ENCODE results near the gene NREP.

NREP gene

DNA sequence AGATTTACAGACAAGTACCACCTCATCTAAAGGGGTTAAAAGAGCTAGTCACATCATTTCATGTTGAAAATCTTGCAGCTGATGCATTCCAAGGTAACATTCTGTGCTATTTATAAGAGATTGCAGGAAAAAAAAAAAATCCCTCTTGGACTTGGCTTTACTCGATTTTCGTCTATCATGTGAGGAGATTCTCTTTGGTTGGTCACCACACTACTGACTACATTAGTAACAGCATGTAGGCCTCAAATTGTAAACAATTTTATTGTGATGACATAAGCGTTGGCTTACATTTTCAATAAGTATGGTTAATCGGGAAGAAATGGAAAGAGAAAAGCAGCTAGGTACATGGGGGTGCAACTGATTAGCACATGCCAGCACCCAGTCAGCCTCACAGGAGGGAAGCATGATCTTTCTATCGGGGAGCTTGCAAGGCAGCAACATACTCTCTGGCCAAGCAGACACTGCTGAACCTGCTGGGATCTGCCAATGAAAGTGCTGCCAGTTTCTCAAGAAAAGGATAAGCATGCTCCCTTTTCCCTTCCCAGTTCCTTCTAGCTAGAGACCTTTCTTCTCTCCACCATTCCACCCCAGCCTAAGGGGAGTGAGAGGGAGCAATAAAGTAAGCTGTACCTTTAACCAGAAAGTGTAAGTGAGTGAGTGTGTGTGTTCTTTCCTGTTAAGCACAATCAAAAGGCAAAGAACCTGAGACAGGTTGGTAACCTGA, 7.5 kb downstream of the NREP start:
- peaks cover 30% of the 10 kb centered on the region for H3K36me3 ChIP-seq (ENCODE audit: insufficient read depth, low read length)
- H2AFZ ChIP-seq (ENCODE audit: low read length, unreplicated experiment), result no peak overlapping the region
- no peaks in the 10 kb centered on the region for H3K27me3 ChIP-seq (ENCODE audit: insufficient read depth, low read length)
- H3K4me3 ChIP-seq (ENCODE audit: low read depth, low read length), result peak overlapping the region; percentile 65; the same call in 1 of the 2 replicates
- H3K79me2 ChIP-seq (ENCODE audit: control insufficient read depth, insufficient read depth, low read length, unreplicated experiment), result peaks cover 78% of the 10 kb centered on the region
- peak overlapping the region; percentile 95 for H3K27ac ChIP-seq (ENCODE audit: low read depth, low read length)
- H3K4me1 ChIP-seq (ENCODE audit: control insufficient read depth, insufficient read depth, low read length, unreplicated experiment), result peaks cover 88% of the 10 kb centered on the region

DNA sequence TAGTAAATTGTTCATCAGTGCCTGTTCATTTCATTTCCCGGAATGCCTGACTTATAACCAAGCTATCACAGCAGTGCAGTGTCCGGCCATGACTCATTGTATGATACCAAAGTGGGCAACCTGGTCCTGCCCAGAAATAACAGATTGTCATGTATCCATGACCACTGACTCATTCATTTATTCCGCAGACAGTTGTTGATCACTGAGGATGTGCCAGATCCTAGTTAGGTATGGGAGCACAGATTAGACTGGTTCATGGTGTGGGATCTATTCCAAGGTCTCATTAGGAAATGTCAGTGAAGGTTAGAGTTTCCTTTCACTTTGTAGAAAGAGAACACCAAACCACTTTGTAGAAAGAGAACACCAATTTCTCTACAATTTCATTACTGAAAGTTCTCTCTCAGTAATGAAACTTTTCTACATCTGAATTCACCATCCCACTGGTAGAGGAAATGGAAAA, 8.7 kb downstream of the NREP start:
- Histone ChIP-seq H3K36me3 (ENCODE audit: insufficient read depth, low read length) (peaks cover 30% of the 10 kb centered on the region), H3K27ac (ENCODE audit: low read depth, low read length) (peak overlapping the region; percentile 95)

DNA sequence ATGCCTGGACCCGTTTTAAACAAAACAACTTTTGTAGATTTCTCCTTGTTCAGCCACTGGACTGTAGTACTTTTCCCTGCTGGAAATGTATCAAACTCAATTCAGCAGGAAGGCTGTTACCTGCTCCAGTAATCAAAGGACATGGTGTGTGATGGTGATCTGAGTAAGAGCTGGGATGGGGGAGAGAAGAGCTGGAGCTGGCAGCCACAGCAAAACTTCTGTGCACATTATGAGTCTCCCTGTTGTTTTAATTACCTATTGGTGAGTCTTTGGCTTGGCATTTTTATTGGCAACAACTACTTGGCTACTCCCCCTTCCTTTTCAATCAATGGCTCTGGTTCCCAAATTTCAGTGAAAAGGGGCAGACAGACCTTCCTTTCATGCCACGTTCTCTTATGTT, 9.7 kb downstream of the NREP start:
- Histone ChIP-seq H3K79me2 (ENCODE audit: control insufficient read depth, insufficient read depth, low read length, unreplicated experiment) (peaks cover 77% of the 10 kb centered on the region), H3K4me3 (ENCODE audit: low read depth, low read length) (no peak overlapping the region), H3K36me3 (ENCODE audit: insufficient read depth, low read length) (peaks cover 24% of the 10 kb centered on the region), H3K27ac (ENCODE audit: low read depth, low read length) (peak overlapping the region; percentile 95), H2AFZ (ENCODE audit: low read length, unreplicated experiment) (no peak overlapping the region), H3K27me3 (ENCODE audit: insufficient read depth, low read length) (no peaks in the 10 kb centered on the region), H3K4me1 (ENCODE audit: control insufficient read depth, insufficient read depth, low read length, unreplicated experiment) (peaks cover 90% of the 10 kb centered on the region)

More for the DNA sequence above, 8.7 kb downstream of the NREP start:
- Histone ChIP-seq H3K27me3 (ENCODE audit: insufficient read depth, low read length) (no peaks in the 10 kb centered on the region), H3K4me1 (ENCODE audit: control insufficient read depth, insufficient read depth, low read length, unreplicated experiment) (peaks cover 88% of the 10 kb centered on the region), H2AFZ (ENCODE audit: low read length, unreplicated experiment) (peak overlapping the region; percentile 12), H3K79me2 (ENCODE audit: control insufficient read depth, insufficient read depth, low read length, unreplicated experiment) (peaks cover 78% of the 10 kb centered on the region), H3K4me3 (ENCODE audit: low read depth, low read length) (peak overlapping the region; percentile 65)

DNA sequence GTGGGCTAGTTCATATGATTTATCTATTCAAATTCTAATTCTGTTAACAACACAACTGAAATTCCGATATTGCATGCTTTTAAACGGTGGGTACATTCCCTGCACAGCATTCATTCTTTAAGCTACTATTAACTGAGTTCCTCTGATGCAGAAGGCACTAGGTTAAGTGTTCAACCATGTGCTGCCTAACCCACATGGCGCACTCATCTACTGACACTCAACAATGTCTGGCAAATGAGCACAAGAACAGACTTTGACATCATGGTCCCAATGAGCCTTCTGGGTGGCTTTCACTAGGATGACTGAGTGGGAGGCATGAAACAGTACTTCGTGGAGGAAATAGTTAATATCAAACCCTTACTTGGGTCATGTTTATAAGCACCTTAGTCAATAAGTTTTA, 10.2 kb downstream of the NREP start:
- Histone ChIP-seq H3K4me1 (ENCODE audit: control insufficient read depth, insufficient read depth, low read length, unreplicated experiment) (peaks cover 90% of the 10 kb centered on the region), H3K36me3 (ENCODE audit: insufficient read depth, low read length) (peaks cover 19% of the 10 kb centered on the region), H2AFZ (ENCODE audit: low read length, unreplicated experiment) (no peak overlapping the region), H3K4me3 (ENCODE audit: low read depth, low read length) (no peak overlapping the region), H3K27ac (ENCODE audit: low read depth, low read length) (peak overlapping the region; percentile 95), H3K27me3 (ENCODE audit: insufficient read depth, low read length) (no peaks in the 10 kb centered on the region), H3K79me2 (ENCODE audit: control insufficient read depth, insufficient read depth, low read length, unreplicated experiment) (peaks cover 77% of the 10 kb centered on the region)

DNA sequence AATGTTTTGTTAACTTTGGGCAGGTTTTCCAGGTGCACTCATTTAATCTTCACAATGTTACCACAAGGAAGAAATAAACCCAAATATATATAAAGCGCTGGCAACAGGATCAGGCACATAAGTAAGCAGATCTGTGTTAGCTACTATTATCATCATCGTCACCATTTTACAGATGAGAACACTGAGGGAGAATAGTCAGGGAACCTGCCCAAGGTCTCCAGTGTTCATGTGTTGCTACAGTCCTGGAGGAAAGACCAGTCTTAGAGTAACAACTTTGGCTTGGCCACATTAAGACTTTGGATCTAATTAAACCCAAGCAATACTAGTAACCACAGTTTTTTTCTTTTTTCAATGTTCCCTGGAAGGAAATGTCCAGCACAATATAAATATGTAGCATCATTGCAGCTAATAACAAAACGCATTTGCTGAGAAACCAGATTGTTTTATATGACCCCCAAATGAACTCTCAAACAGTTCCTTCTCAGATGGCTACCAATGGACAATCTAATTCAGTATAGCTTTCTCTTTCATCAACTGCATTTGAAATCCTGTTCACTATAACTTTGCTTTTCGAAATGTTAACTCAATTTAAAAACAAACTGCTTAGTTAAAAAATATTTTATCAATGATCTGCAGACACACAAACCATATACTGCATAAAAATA, 11.8 kb downstream of the NREP start:
- Histone ChIP-seq H3K79me2 (ENCODE audit: control insufficient read depth, insufficient read depth, low read length, unreplicated experiment) (peaks cover 78% of the 10 kb centered on the region), H3K4me3 (ENCODE audit: low read depth, low read length) (no peak overlapping the region), H3K27me3 (ENCODE audit: insufficient read depth, low read length) (no peaks in the 10 kb centered on the region), H3K4me1 (ENCODE audit: control insufficient read depth, insufficient read depth, low read length, unreplicated experiment) (peaks cover 95% of the 10 kb centered on the region), H3K27ac (ENCODE audit: low read depth, low read length) (peak overlapping the region; percentile 79), H2AFZ (ENCODE audit: low read length, unreplicated experiment) (no peak overlapping the region), H3K36me3 (ENCODE audit: insufficient read depth, low read length) (peaks cover 3% of the 10 kb centered on the region; the same call in 1 of the 2 replicates)

DNA sequence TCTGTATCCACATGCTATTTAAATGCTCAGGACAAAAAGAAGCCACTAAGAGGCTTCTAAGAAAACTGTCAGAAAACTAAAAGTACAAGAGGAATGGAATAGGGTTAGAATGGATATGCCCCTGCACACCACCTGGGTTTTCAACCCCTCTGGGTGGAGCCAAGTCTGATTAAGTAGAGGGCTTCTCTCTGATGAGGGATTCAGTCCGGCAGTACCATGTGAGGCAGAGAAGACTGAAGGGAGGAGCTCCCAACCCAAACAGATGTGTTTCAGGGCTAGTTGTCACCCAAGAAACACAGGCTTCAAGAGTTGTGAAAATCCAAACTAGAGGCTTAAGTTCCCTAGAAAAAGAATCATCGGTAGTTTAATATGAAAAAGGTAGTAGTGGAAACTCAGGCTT, 12.5 kb downstream of the NREP start:
- H3K4me1 ChIP-seq (ENCODE audit: control insufficient read depth, insufficient read depth, low read length, unreplicated experiment), result peaks cover 93% of the 10 kb centered on the region
- H3K27me3 ChIP-seq (ENCODE audit: insufficient read depth, low read length), result no peaks in the 10 kb centered on the region
- no peak overlapping the region for H2AFZ ChIP-seq (ENCODE audit: low read length, unreplicated experiment)
- peak overlapping the region; percentile 47; the same call in 1 of the 2 replicates for H3K4me3 ChIP-seq (ENCODE audit: low read depth, low read length)
- peak overlapping the region; percentile 79 for H3K27ac ChIP-seq (ENCODE audit: low read depth, low read length)
- no peaks in the 10 kb centered on the region for H3K36me3 ChIP-seq (ENCODE audit: insufficient read depth, low read length)
- H3K79me2 ChIP-seq (ENCODE audit: control insufficient read depth, insufficient read depth, low read length, unreplicated experiment), result peaks cover 76% of the 10 kb centered on the region

DNA sequence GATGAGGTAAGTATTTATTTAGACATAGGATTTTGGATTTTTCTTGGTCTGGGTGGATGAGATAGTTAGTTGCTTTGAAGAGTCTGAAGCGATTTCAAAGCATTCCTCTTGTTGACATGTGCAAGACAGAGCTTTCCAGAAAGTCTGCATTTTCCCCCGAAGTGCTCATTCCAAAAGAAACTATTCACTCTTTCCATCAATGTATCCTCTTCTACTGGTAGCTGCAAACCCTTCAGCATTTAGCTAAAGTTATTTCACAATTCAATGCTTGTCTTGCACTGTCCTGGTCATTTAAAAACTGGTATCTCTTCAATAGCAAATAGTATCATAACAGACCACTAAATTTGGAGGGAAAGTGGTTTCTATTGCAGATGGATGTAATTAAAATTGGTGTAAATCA, 13.0 kb downstream of the NREP start:
- peak overlapping the region; percentile 79 for H3K27ac ChIP-seq (ENCODE audit: low read depth, low read length)
- H3K79me2 ChIP-seq (ENCODE audit: control insufficient read depth, insufficient read depth, low read length, unreplicated experiment), result peaks cover 79% of the 10 kb centered on the region
- H3K4me1 ChIP-seq (ENCODE audit: control insufficient read depth, insufficient read depth, low read length, unreplicated experiment), result peaks cover 93% of the 10 kb centered on the region
- H3K36me3 ChIP-seq (ENCODE audit: insufficient read depth, low read length), result no peaks in the 10 kb centered on the region
- H2AFZ ChIP-seq (ENCODE audit: low read length, unreplicated experiment), result peak overlapping the region; percentile 44
- H3K27me3 ChIP-seq (ENCODE audit: insufficient read depth, low read length), result no peaks in the 10 kb centered on the region
- peak overlapping the region; percentile 47 for H3K4me3 ChIP-seq (ENCODE audit: low read depth, low read length)

DNA sequence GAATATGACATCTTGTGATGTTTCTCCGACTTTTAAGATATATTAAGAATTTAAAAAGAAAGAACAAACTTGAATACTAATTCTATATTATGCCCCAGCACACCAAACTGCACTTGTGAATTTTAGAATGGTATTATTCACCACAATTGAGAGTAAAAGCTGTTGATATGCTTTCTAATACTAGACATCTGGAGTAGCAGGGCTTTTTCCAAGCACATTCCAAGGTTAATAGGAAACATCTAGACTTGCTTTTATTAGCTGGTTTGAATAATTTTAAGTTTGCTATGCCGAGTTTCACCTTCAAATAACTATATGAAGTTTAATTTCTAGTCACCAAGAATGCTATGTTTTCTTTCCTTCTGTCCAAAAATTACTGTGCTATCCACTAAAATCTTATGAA, 13.5 kb downstream of the NREP start:
- Histone ChIP-seq H3K4me1 (ENCODE audit: control insufficient read depth, insufficient read depth, low read length, unreplicated experiment) (peaks cover 93% of the 10 kb centered on the region), H2AFZ (ENCODE audit: low read length, unreplicated experiment) (peak overlapping the region; percentile 44), H3K79me2 (ENCODE audit: control insufficient read depth, insufficient read depth, low read length, unreplicated experiment) (peaks cover 82% of the 10 kb centered on the region), H3K4me3 (ENCODE audit: low read depth, low read length) (peak overlapping the region; percentile 47), H3K36me3 (ENCODE audit: insufficient read depth, low read length) (no peaks in the 10 kb centered on the region), H3K27me3 (ENCODE audit: insufficient read depth, low read length) (no peaks in the 10 kb centered on the region), H3K27ac (ENCODE audit: low read depth, low read length) (peak overlapping the region; percentile 79)

DNA sequence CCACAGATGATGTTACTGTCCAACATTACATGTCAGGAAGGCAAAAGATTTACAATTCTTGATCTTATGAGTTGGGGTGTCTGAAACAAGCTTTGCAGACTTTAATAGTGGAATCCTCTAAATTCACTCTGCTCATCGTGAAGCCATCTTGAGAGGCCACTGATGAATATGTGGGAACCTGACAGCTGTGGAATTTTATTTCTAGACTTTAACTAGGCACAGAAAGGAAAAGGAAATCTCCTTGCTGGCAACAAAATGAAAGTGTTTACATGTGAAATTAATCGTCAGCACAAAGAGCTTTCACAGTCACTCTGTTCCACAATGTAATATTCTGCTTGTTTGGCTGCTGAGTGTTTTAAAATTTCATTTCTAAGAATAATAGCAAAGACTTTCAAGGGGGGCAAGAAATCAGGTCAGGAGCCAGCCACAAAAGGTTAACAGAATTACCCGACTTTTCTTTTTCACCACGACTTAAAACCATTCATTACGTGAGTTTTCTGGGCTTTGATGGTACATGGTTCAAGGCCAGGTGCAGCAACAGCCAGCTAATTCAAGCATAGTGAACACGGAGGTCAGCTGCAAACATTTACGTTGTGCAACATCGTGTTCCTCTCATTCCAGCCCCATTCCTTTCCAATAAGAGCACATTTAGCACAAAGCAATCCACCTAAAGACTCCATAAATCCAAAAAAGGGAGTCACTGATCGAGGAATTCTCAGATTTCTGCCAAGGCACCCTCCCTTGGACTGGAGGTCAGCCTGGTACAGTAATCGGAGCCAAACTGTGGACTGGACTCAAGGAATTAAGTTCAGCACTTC, 14.6 kb downstream of the NREP start:
- Histone ChIP-seq H3K4me3 (ENCODE audit: low read depth, low read length) (peak overlapping the region; percentile 62), H3K4me1 (ENCODE audit: control insufficient read depth, insufficient read depth, low read length, unreplicated experiment) (peaks cover 93% of the 10 kb centered on the region)

DNA sequence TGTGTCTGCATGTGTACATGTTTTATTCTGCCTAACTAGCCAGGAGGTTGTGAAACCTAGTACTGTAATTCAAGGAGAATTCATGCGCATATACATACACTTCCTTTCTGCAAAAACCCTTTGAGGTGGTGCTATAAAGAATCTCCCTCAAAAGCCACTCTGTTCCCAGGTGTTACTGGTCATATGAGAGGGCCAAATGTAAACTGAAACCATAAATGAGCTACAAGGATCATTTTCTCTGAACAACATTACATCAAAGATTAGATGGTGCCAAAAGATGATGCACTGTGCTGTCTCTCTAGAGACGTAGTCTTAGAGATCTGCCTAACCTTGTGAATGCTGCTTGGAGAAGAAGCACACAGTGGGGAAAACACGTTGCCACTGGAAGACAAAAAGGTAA, 15.7 kb downstream of the NREP start:
- no peaks in the 10 kb centered on the region for H3K36me3 ChIP-seq (ENCODE audit: insufficient read depth, low read length)
- peaks cover 83% of the 10 kb centered on the region for H3K79me2 ChIP-seq (ENCODE audit: control insufficient read depth, insufficient read depth, low read length, unreplicated experiment)
- peak overlapping the region; percentile 14; the same call in 1 of the 2 replicates for H3K4me3 ChIP-seq (ENCODE audit: low read depth, low read length)
- no peaks in the 10 kb centered on the region for H3K27me3 ChIP-seq (ENCODE audit: insufficient read depth, low read length)
- H2AFZ ChIP-seq (ENCODE audit: low read length, unreplicated experiment), result no peak overlapping the region
- H3K4me1 ChIP-seq (ENCODE audit: control insufficient read depth, insufficient read depth, low read length, unreplicated experiment), result peaks cover 93% of the 10 kb centered on the region
- H3K27ac ChIP-seq (ENCODE audit: low read depth, low read length), result 0 out of 2 replicates have a peak overlapping the region, but pooled peaks have one; percentile 79

More for the DNA sequence above, 14.6 kb downstream of the NREP start:
- Histone ChIP-seq H3K27ac (ENCODE audit: low read depth, low read length) (peak overlapping the region; percentile 79), H2AFZ (ENCODE audit: low read length, unreplicated experiment) (peak overlapping the region; percentile 55), H3K27me3 (ENCODE audit: insufficient read depth, low read length) (no peaks in the 10 kb centered on the region), H3K36me3 (ENCODE audit: insufficient read depth, low read length) (no peaks in the 10 kb centered on the region), H3K79me2 (ENCODE audit: control insufficient read depth, insufficient read depth, low read length, unreplicated experiment) (peaks cover 83% of the 10 kb centered on the region)
